GM19455 (cell line): ENCODE measurements around the gene PIK3R6.

Source experiments
- ATAC-seq: cut with Tn5 transposase; IDR thresholded peaks from one replicate; pipeline ENCODE4 v1.9.1; 2021; ENCODE audit not compliant: unreplicated experiment

PIK3R6 gene

DNA sequence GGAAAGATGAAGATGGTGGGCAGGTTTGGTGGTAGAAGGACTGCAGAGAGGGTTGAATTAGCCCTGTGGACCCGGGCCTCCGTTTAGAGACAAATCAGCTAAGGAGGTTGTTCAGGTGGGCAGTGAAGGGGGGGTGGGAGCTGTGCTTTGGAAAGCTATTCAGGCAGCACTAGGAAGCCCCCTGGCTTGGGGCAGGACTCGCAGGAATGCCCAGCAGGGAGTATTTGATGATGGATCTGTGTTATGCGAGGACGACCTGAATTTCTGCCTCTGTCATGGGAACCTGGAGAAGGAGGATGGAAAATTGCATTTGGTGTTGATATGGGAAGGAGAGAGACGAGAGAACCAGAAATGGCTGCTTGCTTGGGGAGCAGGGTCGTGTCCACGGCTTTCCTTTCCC is 112.6 kb downstream of the PIK3R6 start:
- no peak for ATAC-seq

DNA sequence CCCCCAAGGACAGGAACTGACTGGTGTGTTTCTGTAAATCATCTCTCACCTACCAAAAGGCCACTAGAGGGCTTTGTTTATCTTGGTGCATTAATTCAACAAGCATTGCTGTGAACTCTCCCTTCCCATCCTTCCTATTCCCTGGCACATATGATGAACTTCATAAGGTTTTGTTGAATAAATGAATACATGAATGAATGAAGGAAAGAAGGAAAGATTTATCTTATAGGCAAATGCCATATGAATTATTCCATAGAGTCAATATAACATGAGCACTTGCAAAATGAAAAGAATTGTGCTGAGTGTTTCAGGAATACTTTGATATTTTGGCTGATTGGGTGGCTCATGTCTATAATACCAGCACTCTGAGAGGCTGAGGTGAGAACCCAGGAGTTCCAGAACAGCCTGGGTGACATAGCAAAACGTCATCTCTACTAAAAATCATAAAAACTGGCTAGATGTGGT is 113.5 kb downstream of the PIK3R6 start:
- no peak for ATAC-seq

DNA sequence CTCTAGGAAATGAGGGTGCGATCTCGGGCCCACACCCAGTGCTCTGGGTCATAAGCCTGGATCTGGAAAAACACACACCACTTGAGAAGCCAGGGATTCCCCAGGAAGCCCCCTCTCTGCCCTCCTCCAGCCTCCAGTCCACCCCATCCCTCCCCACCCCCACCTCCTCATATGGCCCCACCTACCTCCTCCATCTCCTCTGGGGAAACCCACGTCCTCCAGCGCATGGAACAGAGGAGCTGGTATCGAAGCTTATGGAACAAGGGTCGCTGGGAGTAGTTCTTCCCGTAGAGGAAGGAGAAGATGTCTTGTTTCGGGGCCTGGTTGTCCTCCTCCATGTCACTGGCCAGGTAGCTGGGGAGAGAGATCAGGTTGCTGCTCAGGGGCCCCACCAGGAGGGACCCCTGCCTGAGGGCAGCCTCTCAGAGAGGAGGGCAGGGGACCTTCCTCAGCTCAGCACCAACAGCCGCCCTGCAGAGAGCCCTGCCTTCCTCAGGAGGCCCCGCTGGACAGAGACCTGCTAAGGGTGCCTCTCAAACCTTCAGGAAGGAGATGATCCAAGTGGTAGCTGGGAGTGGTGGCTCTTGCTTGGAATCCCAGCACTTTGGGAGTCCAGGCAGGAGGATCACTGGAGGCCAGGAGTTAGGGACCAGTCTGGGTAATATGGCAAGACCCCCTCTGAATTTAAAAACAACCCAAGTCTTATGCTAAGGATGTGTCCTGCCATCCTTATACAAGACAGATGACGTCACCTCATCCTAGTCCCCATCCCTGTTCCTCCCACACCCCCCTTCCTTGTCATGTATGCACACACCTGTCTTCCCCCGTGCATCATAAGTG is 114.1 kb downstream of the PIK3R6 start:
- no peak for ATAC-seq
